ENCODE data around the gene SH3GL2. TPM values are rescaled to one million over a fixed set of nuclear protein-coding genes. Genes with fewer than 3 reads are reported as not detected.

SH3GL2 gene
- total RNA-seq, 2 donors from 2014 or later, result 1.5 to 8.2 TPM

DNA sequence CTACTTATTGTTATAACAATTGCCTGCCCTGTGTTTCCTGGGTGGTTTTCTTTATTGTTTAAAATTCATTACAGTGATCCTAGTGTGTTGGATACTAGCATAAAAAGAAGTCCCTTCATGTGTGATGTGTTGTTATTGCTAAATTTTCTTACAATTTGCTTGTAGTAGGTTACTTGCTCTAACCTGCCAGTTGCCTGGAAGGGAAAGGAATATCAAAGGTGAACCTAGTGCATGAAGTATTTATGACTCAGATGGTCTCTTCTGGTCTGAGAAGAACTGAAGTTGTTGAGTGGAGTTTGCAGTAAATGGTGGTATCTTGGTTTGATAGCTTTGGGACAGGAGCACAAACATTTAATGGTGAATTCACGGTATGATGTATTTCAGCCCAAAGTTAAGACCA is 58.0 kb downstream of the SH3GL2 start:
- Histone ChIP-seq H3K4me1 (replicated peaks) (no peaks in the 10 kb centered on the region), H3K4me3 (no peak overlapping the region), H3K9me3 (no peaks in the 10 kb centered on the region), H3K27ac (peak overlapping the region in 1 of 2 donors; percentile 64), H3K36me3 (no peaks in the 10 kb centered on the region), H3K27me3 (replicated peaks; ENCODE audit: insufficient read depth) (no peaks in the 10 kb centered on the region)
- TF ChIP-seq, protein P1, sequence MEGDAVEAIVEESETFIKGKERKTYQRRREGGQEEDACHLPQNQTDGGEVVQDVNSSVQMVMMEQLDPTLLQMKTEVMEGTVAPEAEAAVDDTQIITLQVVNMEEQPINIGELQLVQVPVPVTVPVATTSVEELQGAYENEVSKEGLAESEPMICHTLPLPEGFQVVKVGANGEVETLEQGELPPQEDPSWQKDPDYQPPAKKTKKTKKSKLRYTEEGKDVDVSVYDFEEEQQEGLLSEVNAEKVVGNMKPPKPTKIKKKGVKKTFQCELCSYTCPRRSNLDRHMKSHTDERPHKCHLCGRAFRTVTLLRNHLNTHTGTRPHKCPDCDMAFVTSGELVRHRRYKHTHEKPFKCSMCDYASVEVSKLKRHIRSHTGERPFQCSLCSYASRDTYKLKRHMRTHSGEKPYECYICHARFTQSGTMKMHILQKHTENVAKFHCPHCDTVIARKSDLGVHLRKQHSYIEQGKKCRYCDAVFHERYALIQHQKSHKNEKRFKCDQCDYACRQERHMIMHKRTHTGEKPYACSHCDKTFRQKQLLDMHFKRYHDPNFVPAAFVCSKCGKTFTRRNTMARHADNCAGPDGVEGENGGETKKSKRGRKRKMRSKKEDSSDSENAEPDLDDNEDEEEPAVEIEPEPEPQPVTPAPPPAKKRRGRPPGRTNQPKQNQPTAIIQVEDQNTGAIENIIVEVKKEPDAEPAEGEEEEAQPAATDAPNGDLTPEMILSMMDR (IDR thresholded peaks at IDR 0.05), result no peak
- TF ChIP-seq POLR2A (IDR thresholded peaks at IDR 0.05) (no peak), POLR2AphosphoS5 (IDR thresholded peaks at IDR 0.05) (no peak)
- intact Hi-C loops (cut with DNase I), result no loop called here
- no peak for DNase-seq (ENCODE audit: low spot score)
- WGBS, result 100% methylated on average over 1 of the region's 1 CpG

DNA sequence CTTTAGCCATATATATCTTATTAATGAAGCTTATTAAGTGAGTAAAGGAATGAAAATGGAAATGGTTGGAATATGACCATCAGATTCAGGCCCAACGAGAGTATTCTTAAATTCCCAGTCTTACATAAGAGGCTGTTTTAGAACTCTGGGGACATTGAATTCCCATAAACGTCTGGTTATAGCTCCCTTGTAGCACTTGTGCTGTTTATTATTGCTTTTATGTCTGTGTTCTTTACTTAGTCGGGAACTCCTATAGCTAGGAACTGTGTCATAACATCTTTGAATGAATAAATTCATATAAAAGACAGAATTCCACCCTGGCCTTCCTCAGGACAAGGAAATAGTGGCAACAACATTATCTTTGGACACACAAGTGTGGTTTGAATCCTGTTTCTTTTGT is 58.4 kb downstream of the SH3GL2 start:
- intact Hi-C loops (cut with DNase I), result no loop called here
- peak; percentile 8 for DNase-seq (ENCODE audit: low spot score)
- Histone ChIP-seq H3K4me1 (replicated peaks) (no peaks in the 10 kb centered on the region), H3K27me3 (replicated peaks; ENCODE audit: insufficient read depth) (no peaks in the 10 kb centered on the region), H3K36me3 (no peaks in the 10 kb centered on the region), H3K9me3 (no peaks in the 10 kb centered on the region), H3K4me3 (no peak overlapping the region), H3K27ac (peak overlapping the region in 1 of 2 donors; percentile 64)
- 37% methylated on average over 3 of the region's 3 CpGs for WGBS
- peak; percentile 68 for TF ChIP-seq POLR2AphosphoS5 (IDR thresholded peaks at IDR 0.05)
- TF ChIP-seq, protein P1 (IDR thresholded peaks at IDR 0.05), result no peak
- TF ChIP-seq POLR2A (IDR thresholded peaks at IDR 0.05), result no peak

DNA sequence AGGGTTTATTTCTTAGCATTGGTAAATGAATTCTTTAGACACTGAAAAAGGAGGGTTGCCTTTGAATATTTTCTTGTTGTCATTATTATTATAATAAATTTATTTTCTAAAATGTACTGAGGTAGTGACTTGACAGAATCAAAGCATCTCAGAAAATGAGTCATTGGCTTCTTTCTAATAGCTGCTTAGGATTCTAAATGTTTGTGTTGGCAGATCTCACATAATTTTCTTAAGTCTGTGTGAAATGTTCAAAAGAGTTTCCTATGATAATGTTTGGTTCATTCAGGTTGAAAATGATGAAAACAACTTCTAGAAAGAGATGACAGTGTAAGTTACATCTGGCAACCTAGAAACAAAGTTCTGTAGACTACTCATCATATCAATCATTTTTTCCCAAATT is 69.7 kb downstream of the SH3GL2 start:
- Histone ChIP-seq H3K27ac (no peak overlapping the region), H3K9me3 (no peaks in the 10 kb centered on the region), H3K36me3 (no peaks in the 10 kb centered on the region), H3K4me3 (no peak overlapping the region), H3K27me3 (replicated peaks; ENCODE audit: insufficient read depth) (no peaks in the 10 kb centered on the region), H3K4me1 (replicated peaks) (no peaks in the 10 kb centered on the region)
- TF ChIP-seq POLR2AphosphoS5 (IDR thresholded peaks at IDR 0.05), result no peak
- TF ChIP-seq, protein P1 (IDR thresholded peaks at IDR 0.05), result no peak
- intact Hi-C loops (cut with DNase I), result no loop called here
- no peak for DNase-seq (ENCODE audit: low spot score)

DNA sequence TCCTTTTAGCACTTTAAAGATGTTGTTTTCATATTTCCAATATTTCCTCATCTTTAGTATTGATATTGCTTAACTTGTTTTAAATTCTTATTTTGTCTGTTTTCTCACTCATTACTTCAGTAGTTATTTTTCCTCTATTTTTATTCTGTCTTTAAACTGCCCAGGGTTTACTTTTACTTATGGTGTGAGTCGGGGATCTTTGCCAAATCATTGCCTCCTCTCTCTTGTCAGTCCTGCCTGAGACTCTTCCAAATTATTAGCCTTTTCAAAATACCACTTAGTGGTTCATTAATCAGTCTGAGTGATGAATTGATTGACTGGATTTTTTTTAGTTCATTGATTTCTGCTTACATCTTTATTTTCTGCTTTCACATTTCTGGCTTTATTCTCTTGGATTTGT is 72.9 kb downstream of the SH3GL2 start:
- Histone ChIP-seq H3K9me3 (no peaks in the 10 kb centered on the region), H3K4me3 (no peak overlapping the region), H3K27me3 (replicated peaks; ENCODE audit: insufficient read depth) (no peaks in the 10 kb centered on the region), H3K36me3 (no peaks in the 10 kb centered on the region), H3K4me1 (replicated peaks) (no peaks in the 10 kb centered on the region), H3K27ac (no peak overlapping the region)
- TF ChIP-seq POLR2A (IDR thresholded peaks at IDR 0.05) (no peak), POLR2AphosphoS5 (IDR thresholded peaks at IDR 0.05) (no peak)
- TF ChIP-seq, protein P1 (IDR thresholded peaks at IDR 0.05), result no peak
- intact Hi-C loops (cut with DNase I), result no loop called here
- no peak for DNase-seq (ENCODE audit: low spot score)
- 56% methylated on average over 1 of the region's 1 CpG for WGBS

DNA sequence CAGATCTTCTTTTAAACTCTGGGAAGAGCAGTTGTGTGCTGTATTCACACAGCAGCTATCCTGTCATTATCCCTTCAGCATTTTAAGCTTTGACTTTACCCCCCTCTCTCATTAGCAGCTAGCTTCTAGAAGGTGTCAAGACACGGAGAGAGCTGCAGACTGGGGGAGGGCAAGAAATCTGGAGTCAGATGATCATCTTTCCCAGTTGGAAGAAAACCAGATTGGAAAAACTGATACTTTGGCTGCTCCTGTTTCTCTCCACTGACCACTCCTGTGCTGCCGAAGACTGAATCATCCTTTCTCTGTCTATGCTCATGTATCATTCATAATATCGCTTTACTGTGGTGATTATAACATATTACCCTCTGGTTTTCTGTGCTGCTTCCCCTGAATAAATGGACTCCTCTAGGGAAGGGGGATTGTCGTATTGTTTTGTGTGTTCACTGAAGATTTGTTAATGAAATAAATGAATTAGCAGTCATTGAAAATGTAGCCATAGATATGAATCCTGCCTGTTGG is 75.1 kb downstream of the SH3GL2 start:
- TF ChIP-seq POLR2AphosphoS5 (IDR thresholded peaks at IDR 0.05) (no peak), POLR2A (IDR thresholded peaks at IDR 0.05) (no peak)
- TF ChIP-seq, protein P1 (IDR thresholded peaks at IDR 0.05), result no peak
- no peak overlapping the region for H3K4me3 ChIP-seq
- WGBS, result 65% methylated on average over 4 of the region's 4 CpGs
- no peaks in the 10 kb centered on the region for H3K9me3 ChIP-seq
- no peak overlapping the region for H3K27ac ChIP-seq
- no peaks in the 10 kb centered on the region for H3K36me3 ChIP-seq
- DNase-seq (ENCODE audit: low spot score), result no peak
- no peaks in the 10 kb centered on the region for H3K4me1 ChIP-seq (replicated peaks)
- H3K27me3 ChIP-seq (replicated peaks; ENCODE audit: insufficient read depth), result no peaks in the 10 kb centered on the region
- intact Hi-C loops (cut with DNase I), result no loop called here
